ENCODE data around the gene UBE4A.

UBE4A gene, protein sequence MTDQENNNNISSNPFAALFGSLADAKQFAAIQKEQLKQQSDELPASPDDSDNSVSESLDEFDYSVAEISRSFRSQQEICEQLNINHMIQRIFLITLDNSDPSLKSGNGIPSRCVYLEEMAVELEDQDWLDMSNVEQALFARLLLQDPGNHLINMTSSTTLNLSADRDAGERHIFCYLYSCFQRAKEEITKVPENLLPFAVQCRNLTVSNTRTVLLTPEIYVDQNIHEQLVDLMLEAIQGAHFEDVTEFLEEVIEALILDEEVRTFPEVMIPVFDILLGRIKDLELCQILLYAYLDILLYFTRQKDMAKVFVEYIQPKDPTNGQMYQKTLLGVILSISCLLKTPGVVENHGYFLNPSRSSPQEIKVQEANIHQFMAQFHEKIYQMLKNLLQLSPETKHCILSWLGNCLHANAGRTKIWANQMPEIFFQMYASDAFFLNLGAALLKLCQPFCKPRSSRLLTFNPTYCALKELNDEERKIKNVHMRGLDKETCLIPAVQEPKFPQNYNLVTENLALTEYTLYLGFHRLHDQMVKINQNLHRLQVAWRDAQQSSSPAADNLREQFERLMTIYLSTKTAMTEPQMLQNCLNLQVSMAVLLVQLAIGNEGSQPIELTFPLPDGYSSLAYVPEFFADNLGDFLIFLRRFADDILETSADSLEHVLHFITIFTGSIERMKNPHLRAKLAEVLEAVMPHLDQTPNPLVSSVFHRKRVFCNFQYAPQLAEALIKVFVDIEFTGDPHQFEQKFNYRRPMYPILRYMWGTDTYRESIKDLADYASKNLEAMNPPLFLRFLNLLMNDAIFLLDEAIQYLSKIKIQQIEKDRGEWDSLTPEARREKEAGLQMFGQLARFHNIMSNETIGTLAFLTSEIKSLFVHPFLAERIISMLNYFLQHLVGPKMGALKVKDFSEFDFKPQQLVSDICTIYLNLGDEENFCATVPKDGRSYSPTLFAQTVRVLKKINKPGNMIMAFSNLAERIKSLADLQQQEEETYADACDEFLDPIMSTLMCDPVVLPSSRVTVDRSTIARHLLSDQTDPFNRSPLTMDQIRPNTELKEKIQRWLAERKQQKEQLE

DNA sequence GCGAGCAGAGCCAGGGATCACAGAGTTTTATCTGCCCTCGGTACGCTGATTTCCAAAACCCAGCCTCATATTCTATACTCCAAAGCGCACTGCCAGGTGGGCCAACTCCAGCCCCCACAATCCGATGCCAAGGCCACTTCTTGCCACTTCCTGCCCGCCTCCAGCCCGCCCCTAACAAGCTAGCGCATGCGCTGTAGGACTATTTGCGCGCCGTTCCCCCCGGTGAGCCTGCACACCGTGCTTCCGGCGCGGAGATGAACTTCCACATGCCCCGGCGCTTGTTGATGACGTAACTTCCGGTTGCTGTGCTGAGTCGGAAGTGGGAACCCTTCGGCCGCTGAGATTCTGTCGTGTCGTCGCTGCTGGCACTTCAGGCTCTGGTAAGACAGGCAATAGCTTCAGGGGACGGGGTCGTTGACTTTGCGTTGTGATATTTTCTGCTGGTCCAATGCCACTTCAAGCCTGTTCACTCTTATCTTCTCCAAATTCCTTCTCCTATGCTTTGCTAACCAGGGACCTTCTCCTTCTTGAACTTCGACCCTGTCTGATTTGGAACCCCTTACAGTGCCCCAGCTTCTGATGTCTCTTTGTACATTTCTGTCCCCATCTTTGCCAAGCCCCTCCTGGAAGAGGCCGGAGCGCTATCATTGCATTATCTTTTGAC lies at the start of gene UBE4A:
TSS of gene UBE4A (plus strand) at position 306 of the 664 bp plus-strand sequence. CDS start 5,481 bp downstream, outside the sequence.
- peak; percentile 96 for DNase-seq (ENCODE audit: low read depth)

- DNase-seq (ENCODE audit: low read depth) = no peak
Measured at GRCh38 chr11:118310271-118310670, 49.1 kb upstream of the UBE4A start.

GRCh38 chr11:118310781-118311485 lies 48.5 kb upstream of the UBE4A start:
- DNase-seq (ENCODE audit: low read depth) = no peak

DNA sequence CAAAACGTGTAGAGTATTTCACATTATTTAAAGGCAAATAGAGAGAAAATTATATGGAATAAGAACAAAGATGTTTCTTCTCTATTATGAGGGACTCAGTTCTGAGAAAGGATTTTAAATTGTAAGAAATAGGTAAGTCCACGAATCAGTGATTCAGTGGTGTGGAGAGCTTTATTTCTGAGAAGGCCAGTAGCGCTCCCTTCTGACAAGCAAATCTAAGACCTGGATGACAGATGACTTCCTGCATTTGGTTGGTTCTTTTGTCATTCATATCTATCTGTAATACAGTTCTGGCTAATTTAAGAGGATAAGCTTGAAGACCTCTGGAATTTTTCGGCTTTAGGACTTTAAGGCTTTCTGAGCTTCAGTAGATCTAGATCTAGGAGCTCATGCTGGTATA lies 47.9 kb upstream of the UBE4A start:
- DNase-seq (ENCODE audit: low read depth) = no peak

- no peak for DNase-seq (ENCODE audit: low read depth)
Measured at GRCh38 chr11:118312328-118312727, 47.1 kb upstream of the UBE4A start.

GRCh38 chr11:118313242-118313641 lies 46.2 kb upstream of the UBE4A start:
- no peak for DNase-seq (ENCODE audit: low read depth)

DNA sequence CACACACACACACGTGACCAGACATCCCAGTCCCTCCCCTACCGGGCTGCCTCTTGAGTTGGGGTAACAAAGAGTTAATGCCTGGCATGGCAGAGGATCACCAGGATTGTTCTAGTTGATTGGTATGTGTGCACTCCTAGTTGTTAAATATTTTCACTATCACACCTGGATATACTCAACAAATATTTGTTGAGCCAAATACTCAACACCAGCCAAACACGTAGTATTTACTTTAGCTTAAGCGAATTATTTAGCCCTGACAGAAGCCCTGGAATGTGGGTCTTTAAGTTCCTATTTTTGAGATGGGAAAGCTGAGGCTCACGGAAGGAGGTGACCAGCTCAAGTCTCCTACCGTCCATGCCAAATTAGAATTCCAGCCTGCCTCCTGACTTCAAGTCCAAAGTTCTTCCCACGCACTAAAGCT lies 44.4 kb upstream of the UBE4A start:
- no peak for DNase-seq (ENCODE audit: low read depth)

DNA sequence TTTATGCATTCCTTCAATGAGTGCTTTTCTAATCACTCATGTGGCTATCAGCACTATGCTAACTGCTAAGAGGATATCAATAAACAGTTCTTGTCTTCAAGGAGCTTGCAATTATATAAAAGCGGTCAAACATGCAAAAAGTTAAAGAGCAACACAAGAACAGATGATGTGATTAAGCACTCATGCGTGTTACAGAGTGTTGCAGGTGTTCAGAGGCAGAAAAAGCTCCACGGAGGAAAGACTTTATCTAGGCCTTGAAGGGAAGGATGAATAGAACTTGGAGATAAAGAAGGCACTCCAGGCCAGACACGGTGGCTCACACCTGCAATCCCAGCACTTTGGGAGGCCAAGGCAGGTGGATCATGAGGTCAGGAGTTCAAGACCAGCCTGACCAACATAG lies 41.3 kb upstream of the UBE4A start:
- no peak for DNase-seq (ENCODE audit: low read depth)

DNA sequence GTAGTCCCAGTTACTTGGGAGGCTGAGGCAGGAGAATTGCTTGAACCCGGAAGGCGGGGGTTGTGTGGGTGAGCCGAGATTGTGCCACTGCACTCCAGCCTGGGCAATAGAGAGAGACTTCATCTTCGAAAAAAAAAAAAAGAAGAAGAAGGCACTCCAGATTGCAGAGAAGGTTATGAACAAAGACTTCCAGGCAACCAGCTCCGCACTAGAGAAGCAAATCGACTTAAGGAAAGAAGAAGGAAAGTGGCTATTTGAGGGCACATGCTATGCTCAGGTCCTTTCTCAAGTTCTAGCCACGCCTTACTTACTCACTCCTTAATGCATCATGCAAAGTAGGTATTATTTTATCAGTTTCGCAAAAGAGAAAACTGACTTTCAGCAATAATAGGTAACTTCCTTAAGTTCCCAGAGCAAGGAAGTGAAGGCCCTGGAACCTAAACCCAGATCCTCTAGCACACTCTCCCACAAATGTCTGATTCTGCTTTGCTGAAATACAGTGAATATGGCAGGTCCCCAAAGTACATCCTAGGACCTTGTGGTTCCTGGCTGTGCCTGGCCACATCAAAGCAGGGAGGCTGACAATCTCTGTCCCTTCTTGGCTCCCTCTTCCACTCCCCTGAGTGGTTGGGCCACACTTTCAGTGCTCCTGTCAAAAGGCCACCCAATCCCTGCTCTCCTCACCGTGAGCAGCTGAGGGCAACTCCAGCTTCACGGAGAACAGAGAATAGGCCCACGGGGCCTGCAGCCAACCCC lies 40.6 kb upstream of the UBE4A start:
- no peak for DNase-seq (ENCODE audit: low read depth)

DNA sequence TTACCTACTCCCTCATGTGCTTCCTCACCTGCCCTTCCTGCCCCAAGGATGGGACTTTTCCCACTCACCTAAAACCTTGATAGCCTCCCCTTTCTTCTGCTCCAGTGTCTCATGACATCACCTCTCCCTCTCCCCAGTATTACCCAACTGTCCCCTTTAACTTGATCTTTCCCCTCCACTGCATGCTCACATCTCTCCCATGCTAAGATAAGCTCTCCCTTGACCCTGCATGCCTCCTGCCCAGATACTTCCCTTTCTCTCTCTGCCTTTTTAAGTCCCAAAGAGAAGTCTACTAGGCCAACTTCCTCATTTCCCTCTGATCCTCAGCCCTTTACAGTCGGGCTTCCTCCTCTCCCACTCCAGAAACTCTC lies 40.1 kb upstream of the UBE4A start:
- no peak for DNase-seq (ENCODE audit: low read depth)

DNA sequence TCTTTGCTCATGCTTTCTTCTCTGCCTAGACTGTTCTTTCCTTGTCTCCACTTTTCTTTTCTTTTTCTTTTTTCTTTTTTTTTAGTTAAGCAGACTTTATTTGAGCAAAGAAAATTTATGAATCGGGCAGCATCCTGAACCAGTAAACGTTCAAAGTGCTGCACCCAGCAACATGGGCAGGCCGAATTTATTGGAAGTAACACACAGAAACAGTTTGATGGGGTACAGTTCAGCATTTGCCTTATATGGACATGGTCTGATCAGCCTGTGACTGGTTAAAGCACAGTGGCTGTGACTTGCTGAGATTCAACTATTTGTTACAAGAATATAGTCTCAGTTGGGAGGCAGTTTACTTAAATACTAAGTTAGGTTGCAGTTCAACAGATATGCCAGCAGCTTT lies 38.9 kb upstream of the UBE4A start:
- no peak for DNase-seq (ENCODE audit: low read depth)

DNA sequence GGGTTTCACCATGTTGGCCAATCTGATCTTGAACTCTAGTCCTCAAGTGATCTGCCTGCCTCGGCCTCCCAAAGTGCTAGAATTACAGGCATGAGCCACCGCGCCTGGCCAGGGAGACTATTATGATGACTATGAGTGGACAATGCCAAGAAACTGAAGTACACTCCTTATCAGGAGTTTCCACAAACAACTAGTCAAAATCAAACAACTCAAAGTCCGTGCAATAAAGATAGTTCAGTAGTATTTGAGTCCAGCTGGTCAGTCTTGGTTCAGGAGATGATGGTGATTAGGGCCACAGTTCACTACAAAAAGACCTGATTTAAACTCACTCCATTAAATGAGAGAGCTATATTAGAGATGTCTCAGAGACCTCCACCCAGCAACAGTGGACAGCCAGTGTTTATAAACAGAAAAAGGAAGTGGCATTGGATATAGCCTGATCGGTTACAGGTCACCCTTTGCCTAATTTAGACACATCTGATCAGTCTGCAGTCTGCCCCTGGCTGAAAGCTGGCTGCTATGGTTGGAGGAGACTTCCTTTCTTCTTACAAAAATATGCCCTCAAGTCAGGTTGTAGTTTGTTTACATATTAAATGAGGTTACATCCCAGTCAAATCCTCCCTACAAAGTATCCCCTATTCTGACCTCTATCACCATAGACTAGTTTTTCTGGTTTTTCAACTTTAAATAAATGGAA lies 37.9 kb upstream of the UBE4A start:
- DNase-seq (ENCODE audit: low read depth) = no peak

GRCh38 chr11:118322721-118323120 lies 36.7 kb upstream of the UBE4A start:
- DNase-seq (ENCODE audit: low read depth) = no peak

- DNase-seq (ENCODE audit: low read depth) = no peak
Measured at GRCh38 chr11:118325283-118325682, 34.1 kb upstream of the UBE4A start.

GRCh38 chr11:118328745-118329144 lies 30.7 kb upstream of the UBE4A start:
- DNase-seq (ENCODE audit: low read depth) = no peak

DNA sequence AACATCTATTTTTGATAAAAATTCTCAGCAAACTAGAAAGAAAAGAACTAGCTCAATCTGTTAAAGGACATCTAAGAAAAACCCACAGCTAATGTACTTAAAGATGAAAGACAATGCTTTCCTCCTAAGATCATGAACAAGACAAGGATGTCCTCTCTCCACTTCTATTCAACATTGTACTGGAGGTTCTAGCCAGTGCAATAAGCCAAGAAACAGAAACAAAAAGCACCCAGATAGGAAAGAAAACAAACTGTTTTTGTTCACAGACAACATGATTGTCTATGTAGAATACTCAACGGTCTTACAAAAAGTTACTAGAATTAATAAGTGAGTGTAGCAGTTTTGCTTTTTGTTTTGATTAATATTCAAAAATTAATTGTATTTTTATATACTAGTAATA lies 24.7 kb upstream of the UBE4A start:
- DNase-seq (ENCODE audit: low read depth) = no peak

DNA sequence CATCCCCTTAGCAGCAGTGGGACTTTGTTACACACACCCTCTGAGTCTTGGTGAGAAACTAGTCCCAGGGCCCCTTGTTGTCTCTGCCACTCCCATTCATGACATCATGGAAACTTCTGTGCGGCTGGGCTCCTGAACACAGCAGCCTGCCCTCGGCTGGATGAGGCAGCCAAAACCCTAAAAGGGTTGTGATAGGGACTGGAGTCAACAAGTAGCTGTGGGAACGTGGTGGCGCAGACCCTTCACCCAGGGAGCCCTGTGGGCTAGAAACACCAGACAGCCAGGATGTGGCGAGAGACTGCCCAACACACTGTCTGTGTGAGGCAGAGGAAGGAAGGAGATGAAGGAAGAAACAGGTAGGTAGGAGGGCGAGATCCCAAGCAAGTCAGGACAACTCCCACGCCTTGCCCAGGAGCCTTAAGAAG lies 20.8 kb upstream of the UBE4A start:
- DNase-seq (ENCODE audit: low read depth) = peak; percentile 75

DNA sequence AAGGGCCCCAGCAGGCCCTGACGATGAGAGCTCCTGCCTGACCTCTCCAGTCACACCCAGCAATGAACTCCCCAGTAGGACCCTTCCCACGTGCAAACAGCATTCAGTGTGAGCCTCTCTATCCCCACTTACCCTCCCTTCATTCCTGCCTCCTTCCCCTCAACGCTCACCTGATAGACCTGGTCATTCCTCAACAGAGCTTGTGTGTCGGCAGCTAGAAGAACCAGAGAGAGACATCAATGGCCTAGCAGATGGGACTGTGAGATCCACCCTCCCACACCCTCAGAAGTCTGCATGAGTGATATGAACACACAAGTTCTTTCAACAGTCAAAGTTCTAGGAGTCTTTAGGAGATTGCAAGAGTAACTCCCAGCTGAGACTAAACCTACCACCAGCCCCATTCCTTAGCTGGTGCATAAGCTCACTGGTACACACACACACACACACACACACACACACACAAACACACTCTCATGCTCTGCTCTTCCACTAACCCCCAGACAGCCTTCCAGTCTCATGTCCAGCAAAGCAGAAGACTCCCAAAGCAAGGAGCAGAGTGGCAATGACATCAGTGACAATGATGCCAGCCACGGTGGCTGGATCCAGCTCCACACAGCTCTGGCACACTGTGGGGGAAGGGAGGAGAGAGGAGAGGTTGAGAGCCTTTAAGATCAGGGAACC lies 20.0 kb upstream of the UBE4A start:
- peak; percentile 6 for DNase-seq (ENCODE audit: low read depth)

DNA sequence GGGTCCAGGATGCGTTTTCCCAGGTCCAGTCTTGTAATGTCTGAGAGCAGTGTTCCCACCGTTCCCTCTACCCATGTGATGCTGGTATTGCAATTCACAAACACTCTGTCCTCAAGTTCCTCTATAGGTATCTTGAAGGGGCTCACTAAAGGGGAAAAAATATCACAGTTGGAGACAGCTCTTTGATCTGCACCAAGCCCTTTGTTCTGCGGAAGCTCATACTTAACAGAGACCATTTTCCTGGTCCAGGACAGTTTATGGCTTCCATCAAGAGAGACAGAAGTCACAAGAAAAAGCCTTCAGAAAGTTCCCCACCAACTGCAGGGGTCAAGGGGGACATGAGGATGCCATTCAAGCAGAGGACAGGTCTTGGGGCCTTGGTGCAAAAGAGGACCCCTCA lies 19.0 kb upstream of the UBE4A start:
- no peak for DNase-seq (ENCODE audit: low read depth)

DNA sequence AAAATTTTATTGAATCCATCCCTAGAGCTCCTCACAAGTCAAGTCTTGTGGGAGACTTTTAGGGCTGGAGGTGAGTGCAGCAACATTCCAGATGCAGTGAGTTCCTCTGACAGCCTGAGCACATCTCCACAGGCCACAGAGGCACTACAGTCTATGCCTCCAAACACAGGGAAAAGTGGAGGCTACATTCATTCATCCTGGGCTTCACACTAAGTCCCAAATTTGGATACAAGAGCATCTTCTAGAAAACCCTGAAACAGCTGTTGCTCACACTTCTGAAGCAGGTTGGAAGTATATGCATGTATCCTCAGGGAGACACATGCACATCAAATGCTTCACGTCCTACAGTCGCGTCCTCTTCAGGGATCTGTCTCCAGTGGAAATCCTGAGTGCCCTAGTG lies 18.1 kb upstream of the UBE4A start:
- no peak for DNase-seq (ENCODE audit: low read depth)

All from activated T-cell treated with anti-CD3 and anti-CD28 coated beads for 48 hours (primary cell).